Activated T-helper 17 cell treated with anti-CD3 and anti-CD28 coated beads, Interleukin-2, amount 50 U/mL, for 72 hours (primary cell): ENCODE data around the gene AGO1. TPM values are rescaled to one million over a fixed set of nuclear protein-coding genes. Genes with fewer than 3 reads are reported as not detected.
"Not testable (repeated sequence)": the region's sequence is repeated elsewhere in the genome, so short reads cannot be mapped to it uniquely, and the experiment has no call there.

Experiments
- ATAC-seq: fragments of 150-1000 bp; cut with Tn5 transposase; replicated peaks from 2 replicates; pipeline ENCODE4 v1.10.0; 2021; ENCODE audit warnings: mild to moderate bottlenecking, moderate library complexity
- H3K27ac Mint-ChIP-seq: one replicate; pipeline ENCODE4 v1.8.0; 2022; ENCODE audit warnings: mixed read lengths
- H3K27me3 Mint-ChIP-seq: one replicate; pipeline ENCODE4 v1.8.0; 2022; ENCODE audit warnings: mixed read lengths
- H3K36me3 Mint-ChIP-seq: one replicate; pipeline ENCODE4 v1.8.0; 2022; ENCODE audit warnings: low read depth, mild to moderate bottlenecking, mixed read lengths
- H3K4me1 Mint-ChIP-seq: one replicate; pipeline ENCODE4 v1.8.0; 2022; ENCODE audit warnings: mixed read lengths
- H3K4me3 Mint-ChIP-seq: one replicate; pipeline ENCODE4 v1.8.0; 2022; ENCODE audit warnings: mild to moderate bottlenecking, mixed read lengths
- H3K9me3 Mint-ChIP-seq: one replicate; pipeline ENCODE4 v1.8.0; 2022; ENCODE audit warnings: mixed read lengths
- total RNA-seq, 2 donors: library from RNA; stranded (reverse); gene quantifications; one replicate each; pipeline ENCODE4 v1.2.3, GENCODE V29; 2022

AGO1 gene
- total RNA-seq, 2 donors from 2014 or later, result 29.5 to 34.9 TPM

DNA sequence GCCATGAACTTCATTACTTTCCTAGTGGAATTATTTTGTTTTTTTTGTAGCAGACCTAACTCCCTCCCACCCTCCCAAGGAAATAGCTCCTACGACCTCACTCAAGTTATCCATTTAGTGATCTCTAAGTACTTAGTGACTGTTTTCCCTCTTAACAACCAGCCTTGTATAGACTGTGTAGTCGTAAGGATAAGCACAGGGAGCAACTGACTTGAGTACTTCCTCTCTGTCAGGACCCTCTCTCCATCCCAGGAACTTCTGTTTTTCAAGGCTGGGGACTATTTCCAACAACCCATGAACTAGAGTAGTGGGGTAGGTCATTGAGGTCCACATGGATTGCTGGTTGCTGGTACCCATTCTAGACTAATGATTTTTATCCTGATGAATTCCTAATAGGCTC, 1.9 kb downstream of the AGO1 start:
- ATAC-seq, result no peak
- Mint-ChIP-seq H3K4me1 (peaks cover 15% of the 10 kb centered on the region), H3K9me3 (no peaks in the 10 kb centered on the region), H3K27me3 (no peaks in the 10 kb centered on the region), H3K4me3 (peak overlapping the region; percentile 91), H3K27ac (no peak overlapping the region), H3K36me3 (peaks cover 24% of the 10 kb centered on the region)

DNA sequence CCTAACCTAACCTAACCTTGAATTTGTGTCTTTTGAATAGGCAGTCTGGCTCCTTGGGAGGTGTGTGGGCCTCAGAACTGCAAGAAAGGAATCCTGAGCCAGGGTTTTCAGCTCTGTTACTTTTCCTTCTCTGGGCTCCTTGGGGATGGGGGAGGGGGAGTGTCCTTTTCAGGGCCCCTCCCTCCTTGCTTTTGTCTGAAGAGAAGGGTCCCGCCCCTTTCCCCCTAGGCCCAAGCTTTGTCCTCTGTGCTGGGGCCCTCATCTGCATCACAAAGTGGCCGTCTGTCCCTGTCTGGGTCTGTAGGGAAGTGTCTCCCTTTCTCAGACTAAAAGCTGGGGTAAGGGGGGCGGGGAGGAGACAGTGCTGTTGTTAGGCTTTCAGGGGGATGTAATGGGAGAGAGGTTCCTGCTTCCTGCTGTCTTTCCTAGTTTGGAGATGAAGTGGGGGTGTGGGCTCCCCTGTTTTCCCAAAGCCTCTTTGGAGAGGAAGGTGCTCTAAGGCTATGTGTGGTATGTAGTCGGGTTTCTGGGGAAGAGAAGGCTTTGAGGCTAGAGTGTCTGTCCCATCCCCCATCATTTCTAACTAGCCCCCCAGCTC, 3.1 kb downstream of the AGO1 start:
- peak overlapping the region; percentile 21 for H3K27ac Mint-ChIP-seq
- peaks cover 15% of the 10 kb centered on the region for H3K4me1 Mint-ChIP-seq
- H3K4me3 Mint-ChIP-seq, result no peak overlapping the region
- H3K27me3 Mint-ChIP-seq, result no peaks in the 10 kb centered on the region
- ATAC-seq, result no peak
- H3K9me3 Mint-ChIP-seq, result no peaks in the 10 kb centered on the region
- peaks cover 35% of the 10 kb centered on the region for H3K36me3 Mint-ChIP-seq

DNA sequence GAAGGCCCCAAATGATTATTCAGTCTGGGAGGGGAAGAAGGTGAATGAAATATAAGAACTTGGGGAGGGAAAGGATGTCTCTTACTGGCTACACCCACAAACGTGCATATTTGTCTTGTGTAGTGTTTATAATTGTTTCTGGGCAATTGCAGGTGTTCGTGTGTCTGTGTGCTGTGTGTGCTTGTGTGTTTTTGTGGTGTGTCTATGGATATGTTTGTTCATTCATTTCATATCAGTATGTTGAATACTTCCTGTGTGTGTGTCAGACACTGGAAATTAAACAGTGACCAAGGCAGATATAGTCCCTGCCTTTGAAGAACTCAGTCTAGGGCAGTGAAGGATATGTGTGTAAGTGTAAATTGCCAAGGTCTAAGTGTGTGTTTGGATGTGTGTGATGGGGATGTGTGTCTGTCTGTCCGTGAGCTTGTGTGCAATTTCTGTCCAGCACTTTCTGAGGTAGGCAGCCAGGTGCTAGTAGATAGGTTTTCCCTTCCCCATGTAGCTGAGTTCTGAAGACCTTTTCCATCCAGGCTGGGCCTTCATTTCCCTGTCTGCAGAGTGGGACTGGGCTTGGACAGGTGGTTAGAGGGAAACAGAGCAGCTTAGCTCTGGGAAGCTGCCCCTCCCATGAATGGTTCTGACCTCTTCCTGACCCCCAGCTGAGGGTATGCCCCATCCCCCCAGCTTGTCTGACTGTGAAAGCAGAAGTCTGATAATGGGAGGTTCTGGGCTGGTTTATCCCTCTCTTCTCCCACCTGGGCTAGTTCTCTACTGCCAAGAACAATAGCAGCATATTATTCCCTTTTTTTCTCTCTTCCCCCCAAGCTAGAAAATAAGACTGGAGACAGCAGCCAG, 3.8 kb downstream of the AGO1 start:
- Mint-ChIP-seq H3K4me3 (no peak overlapping the region), H3K27ac (peak overlapping the region; percentile 21), H3K4me1 (peaks cover 13% of the 10 kb centered on the region), H3K36me3 (peaks cover 41% of the 10 kb centered on the region), H3K9me3 (no peaks in the 10 kb centered on the region), H3K27me3 (no peaks in the 10 kb centered on the region)
- ATAC-seq, result no peak

GRCh38 chr1:35887508-35887907, 4.5 kb downstream of the AGO1 start:
- peaks cover 48% of the 10 kb centered on the region for H3K36me3 Mint-ChIP-seq

GRCh38 chr1:35888255-35888654, 5.2 kb downstream of the AGO1 start:
- ATAC-seq, result no peak
- Mint-ChIP-seq H3K36me3 (peaks cover 55% of the 10 kb centered on the region), H3K4me3 (no peak overlapping the region), H3K9me3 (no peaks in the 10 kb centered on the region), H3K27ac (no peak overlapping the region), H3K27me3 (no peaks in the 10 kb centered on the region), H3K4me1 (peaks cover 7% of the 10 kb centered on the region)

More at GRCh38 chr1:35887508-35887907, 4.5 kb downstream of the AGO1 start:
- Mint-ChIP-seq H3K9me3 (no peaks in the 10 kb centered on the region), H3K4me1 (peaks cover 7% of the 10 kb centered on the region), H3K27me3 (no peaks in the 10 kb centered on the region), H3K27ac (peak overlapping the region; percentile 21), H3K4me3 (no peak overlapping the region)
- ATAC-seq, result no peak

GRCh38 chr1:35888981-35889380, 6.0 kb downstream of the AGO1 start:
- not testable (repeated sequence) for H3K4me1 Mint-ChIP-seq, H3K4me3 Mint-ChIP-seq, ATAC-seq, H3K27me3 Mint-ChIP-seq, H3K27ac Mint-ChIP-seq, H3K9me3 Mint-ChIP-seq
- H3K36me3 Mint-ChIP-seq, result peaks cover 63% of the 10 kb centered on the region

DNA sequence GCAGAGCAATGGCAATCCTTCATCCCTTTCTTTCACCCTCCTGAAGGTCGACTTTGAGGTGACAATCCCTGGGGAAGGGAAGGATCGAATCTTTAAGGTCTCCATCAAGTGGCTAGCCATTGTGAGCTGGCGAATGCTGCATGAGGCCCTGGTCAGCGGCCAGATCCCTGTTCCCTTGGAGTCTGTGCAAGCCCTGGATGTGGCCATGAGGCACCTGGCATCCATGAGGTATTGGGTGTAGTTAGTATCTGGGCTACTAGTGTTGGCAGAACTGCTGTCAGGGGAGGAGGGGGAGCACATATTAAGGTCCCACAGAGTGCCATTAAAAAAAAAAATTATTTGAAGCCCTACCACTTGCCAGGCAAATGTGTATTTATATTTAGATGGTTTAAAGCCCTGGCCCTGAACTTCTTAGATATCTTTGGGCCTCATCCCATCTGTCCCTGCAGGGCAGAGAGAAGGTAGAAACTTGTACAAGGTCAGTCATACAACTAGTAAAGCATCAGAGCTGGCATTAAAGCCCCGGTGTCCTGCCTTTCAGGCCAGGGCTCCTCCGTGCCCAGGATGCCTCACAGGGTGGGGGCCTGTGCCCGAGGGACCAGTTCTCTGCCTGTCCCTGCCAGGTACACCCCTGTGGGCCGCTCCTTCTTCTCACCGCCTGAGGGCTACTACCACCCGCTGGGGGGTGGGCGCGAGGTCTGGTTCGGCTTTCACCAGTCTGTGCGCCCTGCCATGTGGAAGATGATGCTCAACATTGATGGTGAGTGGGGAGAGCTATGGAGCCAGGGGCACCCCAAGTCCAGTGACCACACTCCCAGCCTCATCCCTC, 10.3 kb downstream of the AGO1 start:
- Mint-ChIP-seq H3K4me1 (no peaks in the 10 kb centered on the region), H3K9me3 (no peaks in the 10 kb centered on the region), H3K36me3 (peaks cover 97% of the 10 kb centered on the region), H3K4me3 (no peak overlapping the region), H3K27me3 (no peaks in the 10 kb centered on the region), H3K27ac (peak overlapping the region; percentile 15)
- no peak for ATAC-seq

GRCh38 chr1:35894183-35894582, 11.2 kb downstream of the AGO1 start:
- no peaks in the 10 kb centered on the region for H3K4me1 Mint-ChIP-seq
- H3K27ac Mint-ChIP-seq, result peak overlapping the region; percentile 44

DNA sequence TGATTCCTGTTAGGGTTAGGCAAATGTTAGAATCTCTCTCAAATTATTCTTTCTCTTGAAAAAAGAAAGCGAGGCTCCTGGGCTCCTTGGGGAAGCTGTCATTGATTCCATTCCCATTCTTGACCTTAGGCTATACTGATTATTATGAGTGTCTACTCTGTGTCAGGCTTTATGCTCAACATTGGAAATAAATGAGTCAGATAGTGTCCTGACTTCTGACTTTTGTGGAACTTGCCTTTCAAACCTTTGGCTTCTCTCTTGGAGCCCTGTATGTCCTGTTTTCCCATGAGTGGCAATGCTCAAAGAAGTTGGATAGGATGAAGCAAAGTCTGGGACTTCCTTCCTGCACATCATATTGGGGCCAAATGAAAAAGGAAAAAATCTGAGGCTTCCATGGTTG, 11.6 kb downstream of the AGO1 start:
- no peak overlapping the region for H3K4me3 Mint-ChIP-seq
- no peak for ATAC-seq
- no peaks in the 10 kb centered on the region for H3K27me3 Mint-ChIP-seq
- H3K4me1 Mint-ChIP-seq, result no peaks in the 10 kb centered on the region
- H3K27ac Mint-ChIP-seq, result peak overlapping the region; percentile 44
- H3K9me3 Mint-ChIP-seq, result no peaks in the 10 kb centered on the region
- H3K36me3 Mint-ChIP-seq, result peaks cover 98% of the 10 kb centered on the region

More at GRCh38 chr1:35894183-35894582, 11.2 kb downstream of the AGO1 start:
- Mint-ChIP-seq H3K4me3 (no peak overlapping the region), H3K27me3 (no peaks in the 10 kb centered on the region), H3K36me3 (peaks cover 97% of the 10 kb centered on the region), H3K9me3 (no peaks in the 10 kb centered on the region)
- ATAC-seq, result peak; percentile 21

GRCh38 chr1:35899941-35900340, 16.9 kb downstream of the AGO1 start:
- no peak for ATAC-seq
- H3K27ac Mint-ChIP-seq, result no peak overlapping the region

GRCh38 chr1:35901235-35901634, 18.2 kb downstream of the AGO1 start:
- H3K27ac Mint-ChIP-seq, result no peak overlapping the region
- no peaks in the 10 kb centered on the region for H3K4me1 Mint-ChIP-seq
- H3K9me3 Mint-ChIP-seq, result no peaks in the 10 kb centered on the region
- H3K4me3 Mint-ChIP-seq, result no peak overlapping the region
- peaks cover 89% of the 10 kb centered on the region for H3K36me3 Mint-ChIP-seq
- no peaks in the 10 kb centered on the region for H3K27me3 Mint-ChIP-seq
- no peak for ATAC-seq

More at GRCh38 chr1:35899941-35900340, 16.9 kb downstream of the AGO1 start:
- H3K4me1 Mint-ChIP-seq, result no peaks in the 10 kb centered on the region
- H3K27me3 Mint-ChIP-seq, result no peaks in the 10 kb centered on the region
- no peaks in the 10 kb centered on the region for H3K9me3 Mint-ChIP-seq
- no peak overlapping the region for H3K4me3 Mint-ChIP-seq
- peaks cover 96% of the 10 kb centered on the region for H3K36me3 Mint-ChIP-seq

DNA sequence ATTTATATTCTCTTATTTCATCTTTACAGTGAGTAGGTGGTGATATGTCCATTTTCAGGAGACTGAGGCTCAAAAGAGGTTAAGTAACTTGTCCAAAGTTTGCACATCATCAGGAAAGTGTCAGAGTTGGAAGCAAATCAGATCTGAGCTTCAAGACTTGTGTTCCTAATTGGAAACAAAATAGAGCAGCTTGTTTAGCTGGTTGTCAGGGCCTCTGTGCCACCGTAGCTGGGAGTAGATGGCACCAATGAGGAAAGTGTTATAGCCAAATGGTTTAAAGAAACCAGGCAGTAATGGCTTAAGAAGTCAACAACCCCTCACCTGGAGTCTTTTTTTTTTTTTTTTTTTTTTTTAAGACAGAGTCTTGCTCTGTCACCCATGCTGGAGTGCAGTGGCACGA, 19.7 kb downstream of the AGO1 start:
- Mint-ChIP-seq H3K27me3 (no peaks in the 10 kb centered on the region), H3K27ac (no peak overlapping the region), H3K36me3 (peaks cover 89% of the 10 kb centered on the region), H3K4me1 (no peaks in the 10 kb centered on the region), H3K4me3 (no peak overlapping the region), H3K9me3 (no peaks in the 10 kb centered on the region)
- no peak for ATAC-seq

- Mint-ChIP-seq H3K9me3 (no peaks in the 10 kb centered on the region), H3K36me3 (peaks cover 98% of the 10 kb centered on the region), H3K4me3 (no peak overlapping the region), H3K4me1 (no peaks in the 10 kb centered on the region), H3K27ac (peak overlapping the region; percentile 56), H3K27me3 (no peaks in the 10 kb centered on the region)
- ATAC-seq, result no peak
Observed at GRCh38 chr1:35914717-35915116, 31.7 kb downstream of the AGO1 start.

GRCh38 chr1:35915693-35916092, 32.7 kb downstream of the AGO1 start:
- no peaks in the 10 kb centered on the region for H3K27me3 Mint-ChIP-seq
- peaks cover 100% of the 10 kb centered on the region for H3K36me3 Mint-ChIP-seq
- ATAC-seq, result no peak
- no peak overlapping the region for H3K4me3 Mint-ChIP-seq
- no peaks in the 10 kb centered on the region for H3K9me3 Mint-ChIP-seq
- no peak overlapping the region for H3K27ac Mint-ChIP-seq
- H3K4me1 Mint-ChIP-seq, result no peaks in the 10 kb centered on the region
